Naive thymus-derived CD8-positive, alpha-beta T cell (primary cell): Measurements from ENCODE around the gene SDK2. TPM values are rescaled to one million over a fixed set of nuclear protein-coding genes. Genes with fewer than 3 reads are reported as not detected.

Source experiments
- ATAC-seq, 2 donors: fragments of 150-1000 bp; cut with Tn5 transposase in 1 of 2; sonication (Bioruptor Pico), chemical (Tn5 transposase) in 1 of 2; 1 replicate in 1 of 2; 2 replicates in 1 of 2; pipeline ENCODE4 v1.10.0; 2021; ENCODE audit warnings: mild to moderate bottlenecking in 2 of 2, moderate library complexity in 2 of 2
- POLR2A ChIA-PET: fragments of 350-600 bp; sonication (Branson Sonifier 250); formaldehyde crosslinking; loops from one replicate; lab custom pipeline; 2021; ENCODE audit warnings: antibody characterized with exemption; lab: Charles Lee
- DNase-seq, 10 donors: peaks; one replicate each; pipeline versions ENCODE4 v3.0.0 to v3.0.0-alpha.2; 2020 to 2022
- H3K27ac Mint-ChIP-seq, 10 donors: one replicate each; pipeline ENCODE4 v1.8.0; 2020 to 2022; ENCODE audit warnings: mild to moderate bottlenecking in 10 of 10, mixed read lengths in 10 of 10, moderate library complexity in 4 of 10, inconsistent platforms in 1 of 10
- H3K27me3 Mint-ChIP-seq, 5 donors: one replicate each; pipeline ENCODE4 v1.8.0; 2021 to 2022; ENCODE audit warnings: mixed read lengths in 5 of 5
- H3K36me3 Mint-ChIP-seq, 3 donors: one replicate each; pipeline ENCODE4 v1.8.0; 2020 to 2022; ENCODE audit warnings: mixed read lengths in 3 of 3, mild to moderate bottlenecking in 2 of 3, inconsistent platforms in 1 of 3
- H3K4me1 Mint-ChIP-seq, 4 donors: one replicate each; pipeline ENCODE4 v1.8.0; 2021 to 2022; ENCODE audit warnings: mixed read lengths in 4 of 4
- H3K4me3 Mint-ChIP-seq, 10 donors: one replicate each; pipeline ENCODE4 v1.8.0; 2020 to 2022; ENCODE audit warnings: mild to moderate bottlenecking in 10 of 10, mixed read lengths in 10 of 10, moderate library complexity in 6 of 10, inconsistent platforms in 1 of 10
- H3K9me3 Mint-ChIP-seq, 9 donors: one replicate each; pipeline ENCODE4 v1.8.0; 2020 to 2022; ENCODE audit warnings: mixed read lengths in 9 of 9, mild to moderate bottlenecking in 3 of 9, inconsistent platforms in 1 of 9, moderate library complexity in 1 of 9
- polyA plus RNA-seq, 3 donors: library from polyadenylated mRNA; unstranded; fragments of 300-500 nt; fragmentation: Illumina TruSeq; gene quantifications; one replicate each; pipeline ENCODE4 v1.2.3, GENCODE V29; 2021
- total RNA-seq, 8 experiments: library from RNA in 2 of 8; stranded (reverse) in 2 of 8; gene quantifications; one replicate each; pipeline ENCODE4 v1.2.3 and lab custom pipeline; 2021 to 2026

The SDK2 gene
- total and polyA plus RNA-seq, 5 experiments from 2014 or later = 0.27 to 11.3 (median 4.2) TPM

DNA sequence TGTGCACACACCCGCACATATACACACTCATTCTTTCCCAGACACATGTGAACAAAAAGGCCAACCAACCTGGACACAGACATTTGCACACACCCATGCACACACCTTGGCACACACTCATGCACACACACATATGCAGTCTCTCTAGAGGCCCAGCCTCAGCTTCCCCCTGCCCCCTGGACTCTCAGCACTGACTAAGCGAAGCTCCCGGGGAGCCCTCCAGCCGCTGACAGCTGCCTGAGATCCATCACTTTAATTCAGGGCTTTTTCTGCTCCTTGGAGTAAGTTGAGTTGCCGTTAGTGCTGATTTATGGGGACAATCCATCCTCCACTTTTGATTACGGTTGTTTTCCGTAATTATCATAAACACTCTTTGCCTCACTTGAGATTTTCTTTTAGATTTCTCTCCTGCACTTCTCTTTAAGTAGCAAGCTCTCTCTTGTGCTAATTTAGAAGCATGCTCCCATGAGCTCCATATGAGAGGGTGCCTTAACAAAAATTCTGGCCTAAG is 173.9 kb downstream of the SDK2 start:
- DNase-seq = peak in 1 of 10 donors; percentile 36
- Mint-ChIP-seq H3K36me3 (peaks cover 0 to 8% (median 4%) of the 10 kb centered on the region in 3 donors), H3K4me3 (no peak overlapping the region), H3K9me3 (peaks cover 0 to 3% (median 0%) of the 10 kb centered on the region in 9 donors), H3K4me1 (peaks cover 7 to 21% (median 14%) of the 10 kb centered on the region in 4 donors), H3K27me3 (peaks cover 0 to under 1% (median 0%) of the 10 kb centered on the region in 5 donors), H3K27ac (peak overlapping the region in 3 of 10 donors; percentile 28 to 82 (median 77))
- POLR2A ChIA-PET = no interaction called here
- ATAC-seq = no peak

DNA sequence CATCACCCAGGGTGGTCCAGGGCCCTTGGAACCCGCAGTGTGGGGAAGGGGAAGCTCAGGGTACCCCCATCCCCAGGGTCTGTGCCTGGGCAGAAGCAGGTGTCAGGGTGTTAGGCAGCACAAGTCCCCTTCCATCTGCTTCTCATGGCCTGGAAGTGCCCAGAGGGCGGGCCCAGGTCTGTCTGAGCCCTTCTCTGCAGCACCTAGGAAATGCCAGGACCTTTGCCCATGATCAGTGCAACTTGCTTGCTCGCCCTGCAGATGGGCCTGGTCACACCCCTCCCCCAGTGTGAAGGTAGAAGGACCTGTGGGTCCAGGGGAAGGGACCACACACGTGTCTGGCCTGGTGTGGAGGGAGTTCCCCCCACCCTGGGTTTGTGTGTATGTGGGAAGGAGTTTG is 174.9 kb downstream of the SDK2 start:
- POLR2A ChIA-PET = no interaction called here
- peak in 1 of 10 donors; percentile 58 for DNase-seq
- no peak overlapping the region for H3K4me3 Mint-ChIP-seq

DNA sequence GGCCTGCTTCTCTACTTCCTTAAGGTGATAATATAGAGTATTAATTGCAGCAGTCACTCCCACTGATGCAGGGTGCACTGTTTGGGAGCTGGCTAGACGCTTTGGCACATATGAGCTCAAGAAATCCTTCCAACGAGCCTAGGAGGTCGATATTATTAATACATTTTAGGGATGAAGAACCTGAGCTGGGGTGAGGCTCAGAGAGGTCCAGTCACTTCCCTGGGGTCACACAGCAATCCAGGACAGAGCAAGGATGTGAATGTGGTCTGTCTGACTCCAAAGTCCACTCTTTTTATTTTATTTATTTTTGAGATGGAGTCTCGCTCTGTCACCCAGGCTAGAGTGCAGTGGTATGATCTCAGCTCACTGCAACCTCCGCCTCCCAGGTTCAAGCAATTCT is 176.0 kb downstream of the SDK2 start:
- POLR2A ChIA-PET = no interaction called here
- H3K9me3 Mint-ChIP-seq = peaks cover 0 to 3% (median 0%) of the 10 kb centered on the region in 9 donors
- no peak for ATAC-seq

More for the DNA sequence above, 174.9 kb downstream of the SDK2 start:
- Mint-ChIP-seq H3K4me1 (peaks cover 2 to 14% (median 9%) of the 10 kb centered on the region in 4 donors), H3K27ac (no peak overlapping the region), H3K9me3 (peaks cover 0 to 3% (median 0%) of the 10 kb centered on the region in 9 donors), H3K36me3 (peaks cover 0 to 8% (median 4%) of the 10 kb centered on the region in 3 donors), H3K27me3 (no peaks in the 10 kb centered on the region)
- ATAC-seq = no peak

DNA sequence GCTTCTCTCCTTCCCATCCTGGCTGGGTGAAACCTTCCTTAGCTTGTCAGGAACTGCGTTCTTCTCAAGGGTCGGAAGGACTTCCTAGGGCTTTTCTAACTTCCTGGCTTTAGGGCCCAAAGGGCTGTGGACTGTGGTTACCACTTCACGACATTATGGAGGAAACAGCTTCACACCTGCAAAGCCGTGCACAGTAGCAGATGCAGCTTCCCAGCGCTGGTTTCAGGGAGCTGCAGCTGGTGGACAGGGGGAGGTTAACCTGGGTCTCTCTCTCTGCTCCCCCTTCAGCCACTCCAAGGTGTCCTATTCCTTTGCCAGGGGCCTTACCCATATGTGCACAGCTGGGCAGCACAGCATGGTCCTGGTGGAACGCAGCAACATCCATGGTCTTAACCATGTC is 176.6 kb downstream of the SDK2 start:
- Mint-ChIP-seq H3K4me1 (peaks cover 0 to 8% (median 2%) of the 10 kb centered on the region in 4 donors), H3K9me3 (no peaks in the 10 kb centered on the region), H3K4me3 (no peak overlapping the region), H3K27me3 (no peaks in the 10 kb centered on the region), H3K27ac (peak overlapping the region in 2 of 10 donors; percentile 63 to 91), H3K36me3 (peaks cover 0 to 4% (median under 1%) of the 10 kb centered on the region in 3 donors)
- peak in 1 of 10 donors; percentile 51 for DNase-seq
- POLR2A ChIA-PET = no interaction called here
- no peak for ATAC-seq

More for the DNA sequence above, 176.0 kb downstream of the SDK2 start:
- Mint-ChIP-seq H3K27ac (peak overlapping the region in 4 of 10 donors; percentile 49 to 63 (median 62)), H3K36me3 (peaks cover 0 to 8% (median 4%) of the 10 kb centered on the region in 3 donors), H3K4me3 (no peak overlapping the region), H3K27me3 (no peaks in the 10 kb centered on the region), H3K4me1 (peaks cover 2 to 13% (median 6%) of the 10 kb centered on the region in 4 donors)
- no peak for DNase-seq

DNA sequence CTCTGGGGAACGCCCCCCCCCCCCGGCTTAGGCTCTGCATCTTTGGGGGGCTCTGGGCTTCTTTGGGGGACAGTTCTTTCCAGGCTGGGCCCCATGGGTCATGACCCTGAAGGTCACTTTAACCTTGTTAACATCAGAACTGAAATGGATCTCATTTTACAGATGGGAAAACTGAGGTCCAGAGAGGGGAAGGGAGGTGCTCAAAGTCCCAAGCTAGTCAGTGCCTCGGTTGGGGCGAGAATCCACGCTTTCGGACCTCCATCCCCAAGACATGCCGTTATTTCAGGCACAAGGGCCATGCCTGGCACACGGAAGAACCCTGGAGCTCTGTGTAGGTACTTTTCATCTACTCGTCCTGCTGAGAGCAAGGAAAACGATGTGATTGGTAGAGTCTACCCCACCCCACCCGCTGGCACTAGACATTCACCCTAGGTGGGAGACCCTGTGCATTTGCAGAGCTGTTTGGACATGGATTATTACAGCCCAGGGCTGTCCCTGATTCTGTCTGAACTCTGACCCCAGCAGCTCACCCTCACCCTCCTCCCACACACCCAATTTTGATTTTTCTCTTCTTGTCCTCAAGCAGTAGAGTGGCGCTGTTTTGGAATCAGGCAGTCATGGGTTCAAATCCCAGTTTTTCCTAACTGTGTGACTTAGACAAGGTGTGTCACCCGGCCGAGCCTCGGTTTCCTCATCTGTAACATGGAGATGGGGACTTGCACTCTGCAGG is 177.4 kb downstream of the SDK2 start:
- H3K9me3 Mint-ChIP-seq = no peaks in the 10 kb centered on the region
- POLR2A ChIA-PET = no interaction called here
- H3K36me3 Mint-ChIP-seq = peaks cover 0 to 1% (median 0%) of the 10 kb centered on the region in 3 donors
- H3K27me3 Mint-ChIP-seq = no peaks in the 10 kb centered on the region
- H3K4me1 Mint-ChIP-seq = peaks cover 0 to 8% (median 1%) of the 10 kb centered on the region in 4 donors
- peak in 1 of 10 donors; percentile 31 for DNase-seq
- ATAC-seq = no peak
- peak overlapping the region in 1 of 10 donors; percentile 86 for H3K27ac Mint-ChIP-seq
- no peak overlapping the region for H3K4me3 Mint-ChIP-seq

DNA sequence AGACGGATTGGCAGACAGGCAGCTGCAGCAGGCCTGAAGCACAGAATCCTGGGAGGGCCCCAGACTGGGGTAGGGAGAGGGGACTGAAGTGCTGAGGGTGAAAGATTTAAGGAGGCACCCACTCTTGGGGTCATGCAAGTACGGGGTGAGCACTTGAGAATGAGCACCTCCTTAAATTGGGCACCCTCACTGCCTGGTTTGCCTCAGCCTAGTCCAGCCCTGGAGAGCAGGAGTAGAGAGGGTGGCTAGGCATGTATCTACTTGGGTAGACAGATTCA is 178.4 kb downstream of the SDK2 start:
- DNase-seq (no peak), ATAC-seq (no peak)
- Mint-ChIP-seq H3K4me1 (peaks cover 0 to 8% (median 1%) of the 10 kb centered on the region in 4 donors), H3K27ac (peak overlapping the region in 1 of 10 donors; percentile 57), H3K9me3 (no peaks in the 10 kb centered on the region), H3K4me3 (no peak overlapping the region), H3K36me3 (no peaks in the 10 kb centered on the region), H3K27me3 (no peaks in the 10 kb centered on the region)
- POLR2A ChIA-PET = no interaction called here

DNA sequence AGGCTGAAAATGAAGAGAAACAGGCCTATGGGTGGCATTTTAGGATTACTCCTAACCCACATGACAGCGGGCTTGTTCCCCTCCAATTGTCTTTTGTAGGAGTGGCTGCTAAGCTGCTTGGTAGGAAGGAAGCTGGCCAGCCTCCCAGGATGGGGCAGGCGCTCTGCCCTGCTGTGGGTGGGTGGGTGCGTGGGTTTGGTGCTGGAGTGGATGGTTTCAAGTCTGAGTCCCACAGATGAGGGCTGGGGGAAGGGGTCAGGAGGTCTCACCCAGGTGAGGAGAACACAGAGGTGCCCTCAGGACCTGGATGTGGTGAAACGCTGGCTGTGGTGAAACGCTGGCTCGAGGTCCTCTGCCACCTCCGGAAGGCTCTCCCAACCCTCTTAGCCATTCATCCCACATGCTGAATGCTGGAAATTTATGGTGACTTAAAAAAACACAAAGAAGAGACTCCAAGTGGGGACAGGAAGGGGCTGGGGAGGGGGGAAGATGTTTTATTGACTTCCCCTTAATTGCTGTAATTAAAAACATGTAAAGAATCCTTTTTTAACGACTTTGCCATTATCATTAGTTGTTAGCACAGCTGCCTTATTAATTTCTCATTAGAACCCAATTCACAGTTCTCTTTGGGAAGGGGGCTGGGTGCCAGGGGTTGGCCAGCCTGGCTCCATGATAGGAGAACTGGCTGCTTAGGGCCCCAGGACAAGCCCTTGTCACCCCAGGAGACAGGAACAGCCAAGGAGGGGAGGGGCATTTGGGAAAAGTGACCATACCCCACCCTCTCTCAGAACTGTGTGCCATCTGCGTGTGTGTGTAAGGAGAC is 178.9 kb downstream of the SDK2 start:
- Mint-ChIP-seq H3K27ac (peak overlapping the region in 4 of 10 donors; percentile 27 to 57 (median 39)), H3K4me1 (peaks cover 0 to 8% (median 1%) of the 10 kb centered on the region in 4 donors), H3K9me3 (no peaks in the 10 kb centered on the region), H3K4me3 (no peak overlapping the region), H3K36me3 (peaks cover 0 to 1% (median 0%) of the 10 kb centered on the region in 3 donors), H3K27me3 (no peaks in the 10 kb centered on the region)
- DNase-seq = peak in 1 of 10 donors; percentile 30
- no peak for ATAC-seq
- POLR2A ChIA-PET = no interaction called here

DNA sequence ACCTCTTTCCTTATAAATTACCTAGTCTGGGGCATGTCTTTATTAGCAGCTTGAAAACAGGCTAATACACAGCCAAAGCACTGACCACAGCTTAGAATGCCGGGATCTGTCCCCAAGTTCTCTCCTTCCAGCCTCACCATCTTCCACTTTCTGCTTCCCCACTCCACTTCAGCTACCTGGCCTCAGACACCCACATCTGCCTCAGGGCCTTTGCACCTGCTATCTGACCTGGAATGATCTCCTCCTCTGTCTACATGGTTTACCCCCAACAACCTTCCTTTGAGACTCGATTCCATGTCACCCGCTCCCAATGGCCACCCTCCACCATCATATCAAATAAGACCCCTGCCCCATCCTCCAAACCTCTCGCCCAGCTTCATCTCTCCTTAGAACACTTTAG is 179.8 kb downstream of the SDK2 start:
- peaks cover 0 to 3% (median 0%) of the 10 kb centered on the region in 9 donors for H3K9me3 Mint-ChIP-seq
- H3K27ac Mint-ChIP-seq = peak overlapping the region in 3 of 10 donors; percentile 6 to 37 (median 27)
- POLR2A ChIA-PET = no interaction called here
- ATAC-seq (no peak), DNase-seq (peak in 1 of 10 donors; percentile 7)
- H3K27me3 Mint-ChIP-seq = no peaks in the 10 kb centered on the region
- no peak overlapping the region for H3K4me3 Mint-ChIP-seq
- peaks cover 0 to 3% (median 0%) of the 10 kb centered on the region in 3 donors for H3K36me3 Mint-ChIP-seq
- H3K4me1 Mint-ChIP-seq = peaks cover 0 to 8% (median 1%) of the 10 kb centered on the region in 4 donors

DNA sequence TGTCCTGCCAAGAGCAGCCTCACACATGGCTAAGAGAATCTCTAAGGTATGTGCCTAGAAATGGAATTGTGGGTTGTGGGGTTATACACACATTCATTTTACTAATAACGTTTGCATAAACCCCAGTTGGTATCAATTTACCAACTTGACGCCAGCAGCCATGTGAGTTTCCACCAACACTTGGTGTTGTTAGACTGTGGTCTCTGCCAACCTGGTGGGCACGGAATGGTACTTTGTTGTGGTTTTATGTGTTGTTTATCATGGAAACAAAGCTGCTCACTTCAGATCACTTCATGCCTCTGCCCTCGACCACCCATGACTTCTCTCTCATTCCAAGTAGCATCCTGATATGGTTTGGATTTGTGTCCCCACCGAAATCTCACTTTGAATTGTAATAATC is 180.4 kb downstream of the SDK2 start:
- POLR2A ChIA-PET = no interaction called here
- no peak for ATAC-seq
- H3K27me3 Mint-ChIP-seq = no peaks in the 10 kb centered on the region
- no peak overlapping the region for H3K4me3 Mint-ChIP-seq
- peaks cover 0 to 8% (median 2%) of the 10 kb centered on the region in 4 donors for H3K4me1 Mint-ChIP-seq
- H3K36me3 Mint-ChIP-seq = peaks cover 0 to 3% (median 0%) of the 10 kb centered on the region in 3 donors
- peak overlapping the region in 1 of 10 donors; percentile 16 for H3K27ac Mint-ChIP-seq
- H3K9me3 Mint-ChIP-seq = peaks cover 0 to 3% (median 0%) of the 10 kb centered on the region in 9 donors
- peak in 2 of 10 donors; percentile 2 to 13 for DNase-seq

DNA sequence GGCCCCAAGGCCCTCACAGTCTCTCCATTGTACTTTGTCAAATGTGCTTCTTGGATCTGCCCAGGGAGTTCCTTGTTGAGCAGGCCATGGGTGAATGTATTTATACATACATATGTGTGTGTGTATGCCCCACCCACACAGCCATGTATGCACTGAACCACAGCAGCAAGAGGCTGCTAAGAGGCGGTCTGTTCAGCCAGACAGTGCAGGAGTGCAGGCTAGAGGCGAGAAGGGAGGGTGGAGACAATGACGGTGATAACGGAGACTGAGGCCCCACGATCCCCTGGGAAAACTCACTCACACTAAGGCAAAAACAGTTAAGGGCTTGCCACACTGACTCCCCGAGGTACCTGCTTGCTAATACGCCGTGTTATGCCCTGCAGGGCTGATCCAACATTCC is 181.4 kb downstream of the SDK2 start:
- POLR2A ChIA-PET = no interaction called here
- no peak overlapping the region for H3K4me3 Mint-ChIP-seq

DNA sequence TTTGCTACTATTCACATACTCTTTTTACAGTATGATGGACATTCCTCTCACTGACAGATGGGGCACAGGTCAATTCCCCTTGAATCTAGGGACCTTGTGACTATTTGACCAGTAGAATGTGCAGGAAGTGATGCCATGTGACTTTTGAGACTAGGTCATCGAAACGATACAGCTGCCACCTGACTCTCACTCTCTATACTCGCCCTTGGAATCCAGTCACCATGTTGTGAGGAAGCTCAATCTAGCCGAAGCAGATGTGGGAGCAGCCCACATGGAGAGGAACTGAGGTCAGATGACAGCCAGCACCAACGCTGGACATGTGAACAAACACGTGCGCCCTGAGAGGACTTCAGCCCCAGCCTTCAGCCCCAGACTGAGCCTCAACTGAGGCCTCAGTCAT is 184.3 kb downstream of the SDK2 start:
- Mint-ChIP-seq H3K36me3 (peaks cover 0 to 9% (median 2%) of the 10 kb centered on the region in 3 donors), H3K27ac (no peak overlapping the region), H3K4me1 (peaks cover 0 to 4% (median 2%) of the 10 kb centered on the region in 4 donors), H3K4me3 (no peak overlapping the region), H3K9me3 (peaks cover 0 to 3% (median 0%) of the 10 kb centered on the region in 9 donors), H3K27me3 (no peaks in the 10 kb centered on the region)
- POLR2A ChIA-PET = no interaction called here
- DNase-seq (peak in 1 of 10 donors; percentile 8), ATAC-seq (no peak)

More for the DNA sequence above, 181.4 kb downstream of the SDK2 start:
- peaks cover 0 to 7% (median 2%) of the 10 kb centered on the region in 4 donors for H3K4me1 Mint-ChIP-seq
- H3K27ac Mint-ChIP-seq = no peak overlapping the region
- H3K27me3 Mint-ChIP-seq = no peaks in the 10 kb centered on the region
- peaks cover 0 to 3% (median 0%) of the 10 kb centered on the region in 9 donors for H3K9me3 Mint-ChIP-seq
- DNase-seq (peak in 1 of 10 donors; percentile 31), ATAC-seq (no peak)
- H3K36me3 Mint-ChIP-seq = peaks cover 0 to 3% (median 0%) of the 10 kb centered on the region in 3 donors

DNA sequence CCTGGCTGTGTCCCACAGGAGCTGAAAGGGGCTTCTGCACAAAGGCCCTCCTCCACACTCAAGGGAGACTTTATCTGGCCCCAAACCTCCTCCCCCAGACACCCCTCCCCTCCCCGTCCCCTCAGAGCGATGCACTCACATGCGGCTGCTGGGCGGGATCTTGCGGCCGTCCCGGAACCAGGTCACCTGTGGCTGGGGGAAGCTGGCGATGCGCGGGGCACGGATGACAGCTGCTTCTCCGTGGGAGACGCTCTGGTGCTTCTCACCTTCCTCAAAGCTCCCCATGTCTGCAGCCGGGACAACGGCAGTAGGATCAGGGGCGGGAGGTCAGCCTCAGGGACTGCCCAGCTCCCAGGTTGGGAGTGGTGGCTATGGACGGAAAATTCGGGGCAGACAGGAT is 188.5 kb downstream of the SDK2 start:
- Mint-ChIP-seq H3K36me3 (peaks cover 3 to 31% (median 6%) of the 10 kb centered on the region in 3 donors), H3K9me3 (peaks cover 0 to 4% (median 0%) of the 10 kb centered on the region in 9 donors), H3K27ac (no peak overlapping the region), H3K27me3 (no peaks in the 10 kb centered on the region), H3K4me3 (no peak overlapping the region), H3K4me1 (peaks cover 0 to 4% (median 0%) of the 10 kb centered on the region in 4 donors)
- DNase-seq (no peak), ATAC-seq (no peak)
- POLR2A ChIA-PET = no interaction called here
